ENCODE data around the gene GPA33.

GRCh38 chr1:167052389-167052788 is 37.8 kb downstream of the GPA33 start:
- TF ChIP-seq EP300 (IDR thresholded peaks at IDR 0.05): no peak
- no peak for TF ChIP-seq POLR2AphosphoS5 (IDR thresholded peaks at IDR 0.05)
- peak in 1 of 4 experiments; percentile 27 for TF ChIP-seq CTCF (IDR thresholded peaks at IDR 0.05)
